PFSK-1 (cell line): ENCODE results near the gene CDH2.

Experiments used
- POLR2AphosphoS5 ChIP-seq: IDR thresholded peaks from 2 replicates; pipeline ENCODE4 v1.6.1; 2012; ENCODE audit warnings: low read depth, mild to moderate bottlenecking, control low read depth, low read length, moderate library complexity
- TAF1 ChIP-seq: IDR thresholded peaks from 2 replicates; pipeline ENCODE4 v1.6.1; 2012; ENCODE audit warnings: low read length, control low read depth, borderline replicate concordance; ENCODE audit not compliant: insufficient read depth

- no peak for TF ChIP-seq TAF1
- no peak for TF ChIP-seq POLR2AphosphoS5
These were observed 224.2 kb downstream of the CDH2 start for GRCh38 chr18:27952741-27953140.
